ENCODE results near the gene SPNS2. TPM values are rescaled to one million over a fixed set of nuclear protein-coding genes. Genes with fewer than 3 reads are reported as not detected.

SPNS2 gene
- total RNA-seq, 1 donor from 2014 or later, result 79.3 TPM

GRCh38 chr17:4460661-4461060 is 38.0 kb upstream of the SPNS2 start:
- intact Hi-C loops (cut with DNase I), result no loop called here
- Histone ChIP-seq H3K9me3 (no peaks in the 10 kb centered on the region), H3K27ac (no peak overlapping the region), H3K4me3 (no peak overlapping the region), H3K4me1 (no peaks in the 10 kb centered on the region), H3K36me3 (no peaks in the 10 kb centered on the region), H3K27me3 (no peaks in the 10 kb centered on the region)
- TF ChIP-seq POLR2A (IDR thresholded peaks at IDR 0.05), result no peak
- TF ChIP-seq CTCF (IDR thresholded peaks at IDR 0.05), result no peak
- TF ChIP-seq POLR2AphosphoS5 (IDR thresholded peaks at IDR 0.05; ENCODE audit: insufficient read depth in 1 of 2, low read depth in 1 of 2), result no peak
- no peak for DNase-seq (ENCODE audit: extremely low spot score in 2 of 2)

GRCh38 chr17:4463818-4464476 is 34.7 kb upstream of the SPNS2 start:
- no peaks in the 10 kb centered on the region for H3K36me3 ChIP-seq
- no peaks in the 10 kb centered on the region for H3K4me1 ChIP-seq
- intact Hi-C loops (cut with DNase I), result no loop called here
- H3K4me3 ChIP-seq, result no peak overlapping the region
- DNase-seq (ENCODE audit: extremely low spot score in 2 of 2), result no peak
- H3K27ac ChIP-seq, result no peak overlapping the region
- no peaks in the 10 kb centered on the region for H3K27me3 ChIP-seq
- no peaks in the 10 kb centered on the region for H3K9me3 ChIP-seq
- no peak for TF ChIP-seq CTCF (IDR thresholded peaks at IDR 0.05)
- no peak for TF ChIP-seq POLR2AphosphoS5 (IDR thresholded peaks at IDR 0.05; ENCODE audit: insufficient read depth in 1 of 2, low read depth in 1 of 2)
- TF ChIP-seq POLR2A (IDR thresholded peaks at IDR 0.05), result no peak

GRCh38 chr17:4465786-4466185 is 32.9 kb upstream of the SPNS2 start:
- intact Hi-C loops (cut with DNase I), result no loop called here
- DNase-seq (ENCODE audit: extremely low spot score in 2 of 2), result no peak
- Histone ChIP-seq H3K4me1 (no peaks in the 10 kb centered on the region), H3K27me3 (no peaks in the 10 kb centered on the region), H3K9me3 (no peaks in the 10 kb centered on the region), H3K4me3 (no peak overlapping the region), H3K36me3 (no peaks in the 10 kb centered on the region), H3K27ac (no peak overlapping the region)
- TF ChIP-seq CTCF (IDR thresholded peaks at IDR 0.05), result no peak
- TF ChIP-seq POLR2AphosphoS5 (IDR thresholded peaks at IDR 0.05; ENCODE audit: insufficient read depth in 1 of 2, low read depth in 1 of 2), result no peak

GRCh38 chr17:4467287-4467686 is 31.4 kb upstream of the SPNS2 start:
- TF ChIP-seq POLR2A (IDR thresholded peaks at IDR 0.05), result no peak
- no peak for TF ChIP-seq CTCF (IDR thresholded peaks at IDR 0.05)
- TF ChIP-seq POLR2AphosphoS5 (IDR thresholded peaks at IDR 0.05; ENCODE audit: insufficient read depth in 1 of 2, low read depth in 1 of 2), result no peak
- no peaks in the 10 kb centered on the region for H3K36me3 ChIP-seq
- H3K27me3 ChIP-seq, result no peaks in the 10 kb centered on the region
- DNase-seq (ENCODE audit: extremely low spot score in 2 of 2), result no peak
- intact Hi-C loops (cut with DNase I), result no loop called here
- H3K4me1 ChIP-seq, result no peaks in the 10 kb centered on the region
- no peaks in the 10 kb centered on the region for H3K9me3 ChIP-seq
- no peak overlapping the region for H3K4me3 ChIP-seq
- no peak overlapping the region for H3K27ac ChIP-seq

GRCh38 chr17:4469552-4469951 is 29.1 kb upstream of the SPNS2 start:
- Histone ChIP-seq H3K4me3 (no peak overlapping the region), H3K4me1 (no peaks in the 10 kb centered on the region), H3K36me3 (no peaks in the 10 kb centered on the region), H3K9me3 (no peaks in the 10 kb centered on the region), H3K27me3 (no peaks in the 10 kb centered on the region), H3K27ac (no peak overlapping the region)
- DNase-seq (ENCODE audit: extremely low spot score in 2 of 2), result no peak
- TF ChIP-seq POLR2A (IDR thresholded peaks at IDR 0.05), result no peak
- no peak for TF ChIP-seq POLR2AphosphoS5 (IDR thresholded peaks at IDR 0.05; ENCODE audit: insufficient read depth in 1 of 2, low read depth in 1 of 2)
- intact Hi-C loops (cut with DNase I), result no loop called here

Measured in vagina (tissue), 2 donors.